Mucosa of rectum (tissue), 2 donors: Measurements from ENCODE around the gene SAMD4A.
"Not testable (repeated sequence)": the region's sequence is repeated elsewhere in the genome, so short reads cannot be mapped to it uniquely, and the experiment has no call there.

Source experiments
- H3K27ac ChIP-seq, 2 donors: one replicate each; pipeline ENCODE4 v1.7.0; 2013; ENCODE audit warnings: inconsistent platforms in 2 of 2, low read depth in 2 of 2, low read length in 2 of 2
- H3K27me3 ChIP-seq, 2 donors: one replicate each; pipeline ENCODE4 v1.7.0; 2013; ENCODE audit warnings: low read length in 2 of 2; ENCODE audit not compliant: control insufficient read depth in 2 of 2, insufficient read depth in 2 of 2
- H3K36me3 ChIP-seq, 2 donors: one replicate each; pipeline ENCODE4 v1.7.0; 2013; ENCODE audit warnings: low read length in 2 of 2; ENCODE audit not compliant: control insufficient read depth in 2 of 2, insufficient read depth in 2 of 2
- H3K4me1 ChIP-seq, 2 donors: one replicate each; pipeline ENCODE4 v1.7.0; 2013; ENCODE audit warnings: low read length in 2 of 2, mild to moderate bottlenecking in 1 of 2; ENCODE audit not compliant: control insufficient read depth in 2 of 2, insufficient read depth in 2 of 2
- H3K4me3 ChIP-seq, 2 donors: one replicate each; pipeline ENCODE4 v1.7.0; 2013; ENCODE audit warnings: low read length in 2 of 2
- H3K9ac ChIP-seq, 2 donors: one replicate each; pipeline ENCODE4 v1.7.0; 2013; ENCODE audit warnings: low read length in 2 of 2, low read depth in 1 of 2, mild to moderate bottlenecking in 1 of 2
- H3K9me3 ChIP-seq, 2 donors: one replicate each; pipeline ENCODE4 v1.7.0; 2013; ENCODE audit warnings: low read length in 2 of 2; ENCODE audit not compliant: control insufficient read depth in 2 of 2
- donor health status: healthy.
- donor health status: Normal muscosa, but diverticular disease.

SAMD4A gene

GRCh38 chr14:54609576-54609975 lies 42.6 kb downstream of the SAMD4A start:
- Histone ChIP-seq H3K9ac (no peak overlapping the region), H3K4me3 (no peak overlapping the region), H3K9me3 (no peaks in the 10 kb centered on the region), H3K4me1 (no peaks in the 10 kb centered on the region), H3K36me3 (no peaks in the 10 kb centered on the region), H3K27ac (no peak overlapping the region), H3K27me3 (no peaks in the 10 kb centered on the region)

- no peak overlapping the region for H3K9ac ChIP-seq
- no peak overlapping the region for H3K27ac ChIP-seq
- H3K4me3 ChIP-seq = no peak overlapping the region
- no peaks in the 10 kb centered on the region for H3K36me3 ChIP-seq
- H3K27me3 ChIP-seq = no peaks in the 10 kb centered on the region
- no peaks in the 10 kb centered on the region for H3K4me1 ChIP-seq
- H3K9me3 ChIP-seq = no peaks in the 10 kb centered on the region
These were observed 43.4 kb downstream of the SAMD4A start for GRCh38 chr14:54610051-54610977.

- no peak overlapping the region for H3K27ac ChIP-seq
- no peaks in the 10 kb centered on the region for H3K27me3 ChIP-seq
- H3K36me3 ChIP-seq = no peaks in the 10 kb centered on the region
- no peak overlapping the region for H3K4me3 ChIP-seq
- no peaks in the 10 kb centered on the region for H3K4me1 ChIP-seq
- H3K9me3 ChIP-seq = no peaks in the 10 kb centered on the region
- H3K9ac ChIP-seq = no peak overlapping the region
These were observed 47.4 kb downstream of the SAMD4A start for GRCh38 chr14:54614296-54614695.

GRCh38 chr14:54617467-54617866 lies 50.5 kb downstream of the SAMD4A start:
- H3K36me3 ChIP-seq = no peaks in the 10 kb centered on the region
- no peak overlapping the region for H3K4me3 ChIP-seq
- H3K27ac ChIP-seq = no peak overlapping the region
- H3K27me3 ChIP-seq = no peaks in the 10 kb centered on the region
- H3K9ac ChIP-seq = no peak overlapping the region
- no peaks in the 10 kb centered on the region for H3K4me1 ChIP-seq
- H3K9me3 ChIP-seq = no peaks in the 10 kb centered on the region

GRCh38 chr14:54621686-54622085 lies 54.8 kb downstream of the SAMD4A start:
- Histone ChIP-seq H3K27ac (no peak overlapping the region), H3K36me3 (no peaks in the 10 kb centered on the region), H3K27me3 (no peaks in the 10 kb centered on the region), H3K9ac (no peak overlapping the region), H3K4me1 (no peaks in the 10 kb centered on the region), H3K4me3 (no peak overlapping the region), H3K9me3 (no peaks in the 10 kb centered on the region)

- H3K27me3 ChIP-seq = no peaks in the 10 kb centered on the region
- no peaks in the 10 kb centered on the region for H3K9me3 ChIP-seq
- no peak overlapping the region for H3K27ac ChIP-seq
- H3K36me3 ChIP-seq = no peaks in the 10 kb centered on the region
- H3K4me3 ChIP-seq = no peak overlapping the region
- no peak overlapping the region for H3K9ac ChIP-seq
- H3K4me1 ChIP-seq = peaks cover 3% of the 10 kb centered on the region in 2 donors
These were observed 55.4 kb downstream of the SAMD4A start for GRCh38 chr14:54622192-54622958.

GRCh38 chr14:54623279-54624004 lies 56.5 kb downstream of the SAMD4A start:
- Histone ChIP-seq H3K27me3 (no peaks in the 10 kb centered on the region), H3K27ac (no peak overlapping the region), H3K36me3 (no peaks in the 10 kb centered on the region), H3K9me3 (no peaks in the 10 kb centered on the region), H3K4me3 (no peak overlapping the region), H3K4me1 (peaks cover 10 to 11% of the 10 kb centered on the region in 2 donors), H3K9ac (no peak overlapping the region)

- H3K4me1 ChIP-seq = peaks cover 12% of the 10 kb centered on the region in 2 donors
These were observed 57.1 kb downstream of the SAMD4A start for GRCh38 chr14:54624005-54624358.

GRCh38 chr14:54625112-54625511 lies 58.2 kb downstream of the SAMD4A start:
- Histone ChIP-seq H3K4me1 (peaks cover 12% of the 10 kb centered on the region in 2 donors), H3K4me3 (no peak overlapping the region), H3K9ac (no peak overlapping the region), H3K36me3 (no peaks in the 10 kb centered on the region), H3K9me3 (no peaks in the 10 kb centered on the region), H3K27ac (no peak overlapping the region), H3K27me3 (no peaks in the 10 kb centered on the region)

More at GRCh38 chr14:54624005-54624358, 57.1 kb downstream of the SAMD4A start:
- not testable (repeated sequence) for H3K9me3 ChIP-seq, H3K9ac ChIP-seq, H3K4me3 ChIP-seq, H3K36me3 ChIP-seq, H3K27ac ChIP-seq, H3K27me3 ChIP-seq

- no peaks in the 10 kb centered on the region for H3K27me3 ChIP-seq
- peak overlapping the region in 1 of 2 donors; percentile 11 for H3K9ac ChIP-seq
- H3K36me3 ChIP-seq = no peaks in the 10 kb centered on the region
- peaks cover 12% of the 10 kb centered on the region in 2 donors for H3K4me1 ChIP-seq
- peak overlapping the region; percentile 74 to 76 for H3K27ac ChIP-seq
- H3K9me3 ChIP-seq = no peaks in the 10 kb centered on the region
- peak overlapping the region in 1 of 2 donors; percentile 57 for H3K4me3 ChIP-seq
These were observed 60.3 kb downstream of the SAMD4A start for GRCh38 chr14:54627219-54627539.
